Cardiac muscle cell (in vitro differentiated cells and primary cell): Measurements from ENCODE around the gene GNA12. TPM values are rescaled to one million over a fixed set of nuclear protein-coding genes. Genes with fewer than 3 reads are reported as not detected.

Experiments used
- DNase-seq, 2 donors: peaks; one replicate each; pipeline versions ENCODE4 v3.0.0 to v3.0.0-alpha.2; 2010 to 2017; ENCODE audit warnings: low read depth in 1 of 2, low spot score in 1 of 2
- H3K27ac ChIP-seq: fragments of 200-600 bp; sonication (generic); 2 replicates; pipeline ENCODE4 v1.5.1; 2016
- H3K27me3 ChIP-seq: fragments of 200-600 bp; sonication (generic); 2 replicates; pipeline ENCODE4 v1.6.0; 2016; ENCODE audit warnings: control low read depth
- H3K36me3 ChIP-seq: fragments of 200-600 bp; sonication (generic); 2 replicates; pipeline ENCODE4 v1.5.1; 2016; ENCODE audit warnings: control low read depth
- H3K4me1 ChIP-seq: fragments of 200-600 bp; sonication (generic); 2 replicates; pipeline ENCODE4 v1.8.1; 2017; ENCODE audit warnings: low read depth, mild to moderate bottlenecking, mixed run types
- H3K4me3 ChIP-seq: fragments of 200-600 bp; sonication (generic); 2 replicates; pipeline ENCODE4 v1.5.1; 2016; ENCODE audit warnings: mild to moderate bottlenecking
- H3K9me3 ChIP-seq: fragments of 200-600 bp; sonication (generic); 2 replicates; pipeline ENCODE4 v1.5.1; 2017; ENCODE audit warnings: low read depth, mild to moderate bottlenecking, control low read depth
- CTCF ChIP-seq: IDR thresholded peaks from 2 replicates; pipeline ENCODE4 v1.5.1; 2012; ENCODE audit warnings: low read depth, mild to moderate bottlenecking, low read length
- polyA plus RNA-seq: library from polyadenylated mRNA; unstranded; fragments of >200 nt; fragmentation: Nextera tagmentation; extraction: Ambion mirVana; gene quantifications from 2 replicates; pipeline ENCODE4 v1.2.1, GENCODE V29; 2016
- total RNA-seq: library from RNA; depleted of rRNA; stranded (reverse); fragments of >200 nt; gene quantifications from 2 replicates; pipeline ENCODE4 v1.2.3, GENCODE V29; 2016

GNA12 gene
- total and polyA plus RNA-seq, 2 experiments from 2014 or later, result 54.4 to 59.1 TPM

GRCh38 chr7:2886391-2886790, 42.3 kb upstream of the GNA12 start:
- H3K36me3 ChIP-seq, result no peaks in the 10 kb centered on the region
- no peak for DNase-seq
- TF ChIP-seq CTCF, result no peak
- no peaks in the 10 kb centered on the region for H3K27me3 ChIP-seq
- H3K27ac ChIP-seq, result no peak overlapping the region
- H3K9me3 ChIP-seq, result no peaks in the 10 kb centered on the region
- H3K4me3 ChIP-seq, result no peak overlapping the region
- no peaks in the 10 kb centered on the region for H3K4me1 ChIP-seq

GRCh38 chr7:2884161-2884560, 40.1 kb upstream of the GNA12 start:
- H3K36me3 ChIP-seq, result no peaks in the 10 kb centered on the region
- DNase-seq, result no peak
- no peaks in the 10 kb centered on the region for H3K9me3 ChIP-seq
- no peak overlapping the region for H3K4me3 ChIP-seq
- H3K4me1 ChIP-seq, result no peaks in the 10 kb centered on the region
- H3K27me3 ChIP-seq, result no peaks in the 10 kb centered on the region
- no peak for TF ChIP-seq CTCF
- H3K27ac ChIP-seq, result no peak overlapping the region

GRCh38 chr7:2883101-2883500, 39.0 kb upstream of the GNA12 start:
- Histone ChIP-seq H3K27ac (no peak overlapping the region), H3K9me3 (no peaks in the 10 kb centered on the region), H3K4me3 (no peak overlapping the region), H3K36me3 (no peaks in the 10 kb centered on the region), H3K4me1 (no peaks in the 10 kb centered on the region), H3K27me3 (no peaks in the 10 kb centered on the region)
- no peak for DNase-seq
- TF ChIP-seq CTCF, result no peak

GRCh38 chr7:2882111-2882510, 38.0 kb upstream of the GNA12 start:
- no peak for DNase-seq
- H3K36me3 ChIP-seq, result no peaks in the 10 kb centered on the region
- TF ChIP-seq CTCF, result no peak

GRCh38 chr7:2880874-2881533, 36.9 kb upstream of the GNA12 start:
- Histone ChIP-seq H3K4me3 (no peak overlapping the region), H3K9me3 (no peaks in the 10 kb centered on the region), H3K27me3 (no peaks in the 10 kb centered on the region), H3K36me3 (no peaks in the 10 kb centered on the region), H3K4me1 (no peaks in the 10 kb centered on the region), H3K27ac (no peak overlapping the region)
- no peak for TF ChIP-seq CTCF
- peak in 1 of 2 donors; percentile 45 for DNase-seq

More at GRCh38 chr7:2882111-2882510, 38.0 kb upstream of the GNA12 start:
- no peaks in the 10 kb centered on the region for H3K4me1 ChIP-seq
- H3K27ac ChIP-seq, result no peak overlapping the region
- H3K27me3 ChIP-seq, result no peaks in the 10 kb centered on the region
- H3K4me3 ChIP-seq, result no peak overlapping the region
- H3K9me3 ChIP-seq, result no peaks in the 10 kb centered on the region
